ENCODE results near the gene WDR37.

The WDR37 gene

GRCh38 chr10:1109795-1110673 is 53.8 kb downstream of the WDR37 start:
- H3K4me3 ChIP-seq (ENCODE audit: low read depth, low read length) = no peak overlapping the region
- H3K27ac ChIP-seq = no peak overlapping the region
- H3K36me3 ChIP-seq = no peaks in the 10 kb centered on the region
- no peaks in the 10 kb centered on the region for H3K27me3 ChIP-seq (ENCODE audit: insufficient read depth, low read depth, severe bottlenecking)
- no peaks in the 10 kb centered on the region for H3K9me3 ChIP-seq (ENCODE audit: severe bottlenecking)
- peak; percentile 54 for TF ChIP-seq CTCF (IDR thresholded peaks at IDR 0.05; ENCODE audit: low read depth, low read length)
- DNase-seq = peak; percentile 30

- H3K4me3 ChIP-seq (ENCODE audit: low read depth, low read length) = no peak overlapping the region
- no peaks in the 10 kb centered on the region for H3K36me3 ChIP-seq
- no peaks in the 10 kb centered on the region for H3K9me3 ChIP-seq (ENCODE audit: severe bottlenecking)
- TF ChIP-seq CTCF (IDR thresholded peaks at IDR 0.05; ENCODE audit: low read depth, low read length) = no peak
- DNase-seq = no peak
- H3K27ac ChIP-seq = no peak overlapping the region
- no peaks in the 10 kb centered on the region for H3K27me3 ChIP-seq (ENCODE audit: insufficient read depth, low read depth, severe bottlenecking)
These were observed 54.5 kb downstream of the WDR37 start for GRCh38 chr10:1110674-1111119.

- Histone ChIP-seq H3K9me3 (ENCODE audit: severe bottlenecking) (no peaks in the 10 kb centered on the region), H3K27ac (no peak overlapping the region), H3K27me3 (ENCODE audit: insufficient read depth, low read depth, severe bottlenecking) (no peaks in the 10 kb centered on the region), H3K4me3 (ENCODE audit: low read depth, low read length) (no peak overlapping the region), H3K36me3 (no peaks in the 10 kb centered on the region)
- no peak for DNase-seq
- no peak for TF ChIP-seq CTCF (IDR thresholded peaks at IDR 0.05; ENCODE audit: low read depth, low read length)
These were observed 58.1 kb downstream of the WDR37 start for GRCh38 chr10:1114315-1114714.

GRCh38 chr10:1114719-1115606 is 58.8 kb downstream of the WDR37 start:
- DNase-seq = no peak
- no peaks in the 10 kb centered on the region for H3K9me3 ChIP-seq (ENCODE audit: severe bottlenecking)
- no peak overlapping the region for H3K4me3 ChIP-seq (ENCODE audit: low read depth, low read length)
- H3K36me3 ChIP-seq = no peaks in the 10 kb centered on the region
- no peak for TF ChIP-seq CTCF (IDR thresholded peaks at IDR 0.05; ENCODE audit: low read depth, low read length)
- H3K27me3 ChIP-seq (ENCODE audit: insufficient read depth, low read depth, severe bottlenecking) = no peaks in the 10 kb centered on the region
- H3K27ac ChIP-seq = no peak overlapping the region

GRCh38 chr10:1115607-1115955 is 59.4 kb downstream of the WDR37 start:
- Histone ChIP-seq H3K4me3 (ENCODE audit: low read depth, low read length) (no peak overlapping the region), H3K36me3 (no peaks in the 10 kb centered on the region), H3K27me3 (ENCODE audit: insufficient read depth, low read depth, severe bottlenecking) (no peaks in the 10 kb centered on the region), H3K9me3 (ENCODE audit: severe bottlenecking) (no peaks in the 10 kb centered on the region), H3K27ac (no peak overlapping the region)
- no peak for DNase-seq
- no peak for TF ChIP-seq CTCF (IDR thresholded peaks at IDR 0.05; ENCODE audit: low read depth, low read length)

All from WERI-Rb-1 (cell line).